Measurements from ENCODE around the gene KIF25. TPM values are rescaled to one million over a fixed set of nuclear protein-coding genes. Genes with fewer than 3 reads are reported as not detected.

Gene KIF25
- total and polyA plus RNA-seq, 4 donors, result 0.05 TPM; not detected in 3

- Histone ChIP-seq H3K27me3 (ENCODE audit: control insufficient read depth in 4 of 4, insufficient read depth in 4 of 4, low read length in 3 of 4) (no peaks in the 10 kb centered on the region), H3K9ac (ENCODE audit: low read depth in 1 of 2, low read length in 2 of 2) (no peak overlapping the region), H3K4me1 (ENCODE audit: control insufficient read depth in 4 of 4, insufficient read depth in 4 of 4, low read length in 3 of 4) (no peaks in the 10 kb centered on the region), H3K36me3 (ENCODE audit: control insufficient read depth in 4 of 4, insufficient read depth in 3 of 4, low read depth in 1 of 4, low read length in 3 of 4) (no peaks in the 10 kb centered on the region), H3K4me3 (ENCODE audit: low read depth in 1 of 3, low read length in 3 of 3) (no peak overlapping the region), H3K27ac (ENCODE audit: low read depth in 1 of 2, low read length in 2 of 2) (no peak overlapping the region), H3K9me3 (ENCODE audit: control insufficient read depth in 4 of 4, low read length in 3 of 4) (no peaks in the 10 kb centered on the region)
- WGBS, result 96% methylated on average over 13 of the region's 13 CpGs
- no peak for TF ChIP-seq HNF4G (IDR thresholded peaks at IDR 0.05)
- no peak for TF ChIP-seq RAD21 (IDR thresholded peaks at IDR 0.05)
- TF ChIP-seq YY1 (IDR thresholded peaks at IDR 0.05), result no peak
- TF ChIP-seq CTCF (IDR thresholded peaks at IDR 0.05; ENCODE audit: low read depth, low read length, missing input control), result no peak
- TF ChIP-seq GABPA (IDR thresholded peaks at IDR 0.05 in 1 of 2, conservative IDR thresholded peaks at IDR 0.05 in 1 of 2), result no peak
- TF ChIP-seq SP1 (IDR thresholded peaks at IDR 0.05), result no peak
- no peak for TF ChIP-seq NR2F2 (IDR thresholded peaks at IDR 0.05)
- no peak for TF ChIP-seq ATF3 (IDR thresholded peaks at IDR 0.05)
- TF ChIP-seq EGR1 (IDR thresholded peaks at IDR 0.05; ENCODE audit: low read depth in 2 of 2), result no peak
- TF ChIP-seq ZBTB33 (IDR thresholded peaks at IDR 0.05), result no peak
- TF ChIP-seq MAX (IDR thresholded peaks at IDR 0.05), result no peak
- no peak for TF ChIP-seq REST (IDR thresholded peaks at IDR 0.05)
- TF ChIP-seq FOXA2 (IDR thresholded peaks at IDR 0.05), result no peak
- TF ChIP-seq RXRA (IDR thresholded peaks at IDR 0.05), result no peak
- no peak for TF ChIP-seq HNF4A (conservative IDR thresholded peaks at IDR 0.05)
- no peak for DNase-seq (ENCODE audit: low spot score)
Observed at GRCh38 chr6:167984876-167985604, 12.4 kb upstream of the KIF25 start.
